ENCODE measurements around the gene RAI1.
"Not testable (repeated sequence)": the region's sequence is repeated elsewhere in the genome, so short reads cannot be mapped to it uniquely, and the experiment has no call there.

RAI1 gene

GRCh38 chr17:17663160-17664063, 17.8 kb upstream of the RAI1 start:
- DNase-seq = no peak

GRCh38 chr17:17664064-17664452, 17.2 kb upstream of the RAI1 start:
- no peak for DNase-seq

- no peak for DNase-seq
Observed at GRCh38 chr17:17665255-17665654, 16.0 kb upstream of the RAI1 start.

GRCh38 chr17:17666111-17666714, 15.0 kb upstream of the RAI1 start:
- DNase-seq = no peak

GRCh38 chr17:17667231-17667630, 14.0 kb upstream of the RAI1 start:
- DNase-seq = no peak

GRCh38 chr17:17667947-17668346, 13.3 kb upstream of the RAI1 start:
- no peak for DNase-seq

GRCh38 chr17:17668358-17668757, 12.9 kb upstream of the RAI1 start:
- DNase-seq = no peak

- no peak for DNase-seq
Observed at GRCh38 chr17:17668775-17669579, 12.3 kb upstream of the RAI1 start.

- no peak for DNase-seq
Observed at GRCh38 chr17:17669580-17670235, 11.6 kb upstream of the RAI1 start.

GRCh38 chr17:17670701-17671305, 10.5 kb upstream of the RAI1 start:
- no peak for DNase-seq

- DNase-seq = no peak
Observed at GRCh38 chr17:17671369-17672129, 9.7 kb upstream of the RAI1 start.

GRCh38 chr17:17672453-17673368, 8.5 kb upstream of the RAI1 start:
- no peak for DNase-seq

GRCh38 chr17:17675416-17675815, 5.8 kb upstream of the RAI1 start:
- no peak for DNase-seq

- DNase-seq = peak; percentile 53
Observed at GRCh38 chr17:17675925-17676534, 5.2 kb upstream of the RAI1 start.

- no peak for DNase-seq
Observed at GRCh38 chr17:17676752-17677151, 4.5 kb upstream of the RAI1 start.

GRCh38 chr17:17677299-17678040, 3.8 kb upstream of the RAI1 start:
- no peak for DNase-seq

- not testable (repeated sequence) for DNase-seq
Observed at GRCh38 chr17:17678063-17678699, 3.1 kb upstream of the RAI1 start.

- DNase-seq = no peak
Observed at GRCh38 chr17:17679243-17679642, 2.0 kb upstream of the RAI1 start.

Data from right kidney (tissue), 1 donor.